CD4-positive, alpha-beta T cell treated with Interleukin-12 subunit alpha and Interleukin-12 subunit beta, for 1 hour (primary cell): Measurements from ENCODE around the gene TFE3.
"Not testable (repeated sequence)": the region's sequence is repeated elsewhere in the genome, so short reads cannot be mapped to it uniquely, and the experiment has no call there.

Experiments
- DNase-seq: peaks from one replicate; pipeline ENCODE4 v3.0.0-alpha.2; 2020

TFE3 gene

GRCh38 chrX:49000636-49001035, 42.5 kb downstream of the TFE3 start:
- DNase-seq = no peak

- DNase-seq = no peak
Observed at GRCh38 chrX:48999030-48999429, 44.1 kb downstream of the TFE3 start.

GRCh38 chrX:48998391-48998790, 44.8 kb downstream of the TFE3 start:
- no peak for DNase-seq

GRCh38 chrX:48997865-48998264, 45.3 kb downstream of the TFE3 start:
- no peak for DNase-seq

- no peak for DNase-seq
Observed at GRCh38 chrX:48997455-48997854, 45.7 kb downstream of the TFE3 start.

GRCh38 chrX:48996969-48997368, 46.2 kb downstream of the TFE3 start:
- no peak for DNase-seq

- no peak for DNase-seq
Observed at GRCh38 chrX:48992341-48992740, 50.8 kb downstream of the TFE3 start.

- DNase-seq = no peak
Observed at GRCh38 chrX:48989483-48989882, 53.7 kb downstream of the TFE3 start.

GRCh38 chrX:48983896-48984295, 59.3 kb downstream of the TFE3 start:
- no peak for DNase-seq

- no peak for DNase-seq
Observed at GRCh38 chrX:48983081-48983480, 60.1 kb downstream of the TFE3 start.

- no peak for DNase-seq
Observed at GRCh38 chrX:48981178-48981577, 62.0 kb downstream of the TFE3 start.

GRCh38 chrX:48980341-48980740, 62.8 kb downstream of the TFE3 start:
- not testable (repeated sequence) for DNase-seq
